ENCODE results near the gene GNB1.

Gene GNB1

DNA sequence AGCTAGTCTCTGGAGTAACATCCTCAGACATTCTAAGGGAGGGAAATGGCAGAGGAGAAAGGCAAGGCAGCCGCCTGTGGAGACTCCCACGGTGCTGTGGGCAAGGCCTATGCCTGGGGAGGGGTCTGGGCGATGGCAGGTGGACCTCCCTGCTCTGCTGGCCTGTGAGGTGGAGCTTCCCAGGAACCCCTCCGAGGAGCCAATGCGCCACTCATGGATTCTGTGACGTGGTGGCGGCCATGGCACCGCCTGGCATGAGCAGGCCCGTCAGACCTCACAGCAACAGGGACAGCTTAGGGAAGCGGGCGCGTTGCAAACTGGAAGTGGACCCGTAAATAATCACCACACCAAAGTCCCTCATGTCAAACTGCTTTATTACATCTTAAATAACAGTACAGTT lies 106.0 kb downstream of the GNB1 start:
- DNase-seq (ENCODE audit: low read depth, low spot score) = no peak

DNA sequence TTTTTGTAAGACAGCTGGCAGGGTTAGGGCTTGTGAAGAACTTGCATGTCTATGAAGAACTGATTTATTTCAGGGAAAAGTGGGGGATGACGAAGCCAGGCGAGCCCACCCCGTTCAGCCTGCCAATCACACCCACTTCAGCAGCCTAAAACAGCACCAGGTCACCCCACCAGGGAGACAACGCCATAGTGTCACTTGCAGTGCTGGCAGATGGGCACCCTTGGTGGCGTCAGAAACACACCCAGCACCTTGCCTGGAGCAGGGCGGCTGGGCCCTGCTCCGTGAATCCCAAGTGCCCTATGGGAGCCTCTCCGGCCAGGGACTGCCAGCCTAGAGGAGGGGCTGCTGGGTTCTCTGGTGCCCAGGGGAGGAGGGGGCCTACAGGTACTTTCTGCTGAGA lies 107.6 kb downstream of the GNB1 start:
- no peak for DNase-seq (ENCODE audit: low read depth, low spot score)

DNA sequence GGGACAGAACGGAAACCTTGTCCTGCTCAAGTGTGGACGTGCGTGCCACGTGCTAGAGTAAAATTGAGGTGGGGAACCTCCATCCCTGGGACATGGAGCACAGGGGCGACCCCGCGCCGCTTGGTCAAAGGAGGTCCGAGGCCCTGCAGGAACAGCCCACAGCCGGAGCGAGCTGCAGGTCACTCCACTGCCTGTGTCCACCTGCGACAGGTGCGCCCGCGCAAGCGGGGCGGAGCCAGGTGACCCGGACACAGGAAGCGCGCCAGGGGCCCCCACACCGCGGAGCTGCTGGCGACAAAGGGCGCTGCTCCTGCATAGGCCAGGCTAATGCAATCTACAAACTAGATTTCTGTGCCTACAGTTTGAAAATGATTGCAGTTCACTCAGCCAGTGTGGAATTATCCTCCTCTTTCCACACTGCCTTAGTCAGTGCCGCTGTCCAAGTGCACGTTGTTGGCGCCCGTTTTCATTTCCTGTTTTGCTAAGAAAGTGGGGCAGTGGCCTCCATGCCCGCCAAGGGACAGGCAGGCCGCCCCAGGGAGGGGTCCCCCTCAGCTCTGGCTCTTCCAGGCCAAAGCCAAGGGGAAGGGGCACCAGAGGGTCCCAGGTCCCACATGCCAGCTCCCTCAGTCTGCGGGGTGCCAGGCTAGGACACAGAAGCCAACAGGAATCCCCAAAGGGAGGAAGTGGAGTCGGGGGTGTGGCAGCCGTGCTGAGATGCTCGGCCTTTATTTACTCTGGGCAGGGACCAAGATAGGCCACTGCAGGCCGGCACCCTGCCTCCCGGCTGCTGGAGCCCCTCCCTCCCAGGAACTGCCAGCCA lies 108.3 kb downstream of the GNB1 start:
- DNase-seq (ENCODE audit: low read depth, low spot score) = no peak

GRCh38 chr1:1781526-1781903 lies 109.4 kb downstream of the GNB1 start:
- DNase-seq (ENCODE audit: low read depth, low spot score) = no peak

DNA sequence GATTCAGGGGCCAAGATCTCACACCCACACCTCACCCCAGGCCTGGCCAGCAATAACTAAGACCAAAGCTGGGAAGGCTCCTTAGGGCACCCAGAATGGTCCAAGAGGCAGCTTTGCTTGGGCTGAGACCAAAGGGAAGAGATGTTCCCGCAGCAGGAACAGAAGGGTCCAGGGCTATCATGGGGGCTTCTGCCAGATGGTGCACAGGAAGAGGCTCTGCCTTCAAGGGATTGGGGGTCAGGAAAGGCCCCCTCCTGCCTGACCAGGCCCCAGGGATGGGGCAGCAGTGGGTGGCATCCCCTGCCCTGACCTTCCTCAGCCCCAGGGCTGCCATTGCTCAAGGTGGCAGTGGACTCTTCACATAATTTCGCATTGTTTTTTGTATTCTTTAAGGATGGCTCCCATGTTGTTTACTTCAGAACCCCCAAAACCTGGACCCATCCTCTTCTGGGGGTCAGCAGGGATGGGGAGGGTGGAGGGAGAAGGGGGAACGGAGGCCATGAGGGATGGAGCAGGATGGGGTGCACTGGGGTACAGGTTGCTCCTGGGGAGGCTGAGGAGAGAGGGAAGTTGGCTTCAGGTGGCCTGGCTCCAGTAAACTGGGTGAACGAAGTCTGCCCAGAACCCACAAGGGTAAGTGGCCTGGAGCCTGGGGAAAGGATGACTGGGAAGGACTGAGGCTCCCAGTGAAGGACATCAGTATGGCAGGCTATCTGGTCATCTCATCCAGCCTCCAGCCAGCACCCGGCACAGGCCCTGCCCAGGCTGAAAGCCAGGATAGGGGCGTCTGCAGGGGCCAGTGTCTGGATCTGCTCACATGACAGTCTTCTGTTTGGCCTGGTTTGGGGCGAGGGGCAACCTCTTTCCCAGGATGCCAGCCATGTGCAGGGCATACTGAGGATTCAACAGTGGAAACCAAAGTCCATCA lies 110.0 kb downstream of the GNB1 start:
- DNase-seq (ENCODE audit: low read depth, low spot score) = no peak

DNA sequence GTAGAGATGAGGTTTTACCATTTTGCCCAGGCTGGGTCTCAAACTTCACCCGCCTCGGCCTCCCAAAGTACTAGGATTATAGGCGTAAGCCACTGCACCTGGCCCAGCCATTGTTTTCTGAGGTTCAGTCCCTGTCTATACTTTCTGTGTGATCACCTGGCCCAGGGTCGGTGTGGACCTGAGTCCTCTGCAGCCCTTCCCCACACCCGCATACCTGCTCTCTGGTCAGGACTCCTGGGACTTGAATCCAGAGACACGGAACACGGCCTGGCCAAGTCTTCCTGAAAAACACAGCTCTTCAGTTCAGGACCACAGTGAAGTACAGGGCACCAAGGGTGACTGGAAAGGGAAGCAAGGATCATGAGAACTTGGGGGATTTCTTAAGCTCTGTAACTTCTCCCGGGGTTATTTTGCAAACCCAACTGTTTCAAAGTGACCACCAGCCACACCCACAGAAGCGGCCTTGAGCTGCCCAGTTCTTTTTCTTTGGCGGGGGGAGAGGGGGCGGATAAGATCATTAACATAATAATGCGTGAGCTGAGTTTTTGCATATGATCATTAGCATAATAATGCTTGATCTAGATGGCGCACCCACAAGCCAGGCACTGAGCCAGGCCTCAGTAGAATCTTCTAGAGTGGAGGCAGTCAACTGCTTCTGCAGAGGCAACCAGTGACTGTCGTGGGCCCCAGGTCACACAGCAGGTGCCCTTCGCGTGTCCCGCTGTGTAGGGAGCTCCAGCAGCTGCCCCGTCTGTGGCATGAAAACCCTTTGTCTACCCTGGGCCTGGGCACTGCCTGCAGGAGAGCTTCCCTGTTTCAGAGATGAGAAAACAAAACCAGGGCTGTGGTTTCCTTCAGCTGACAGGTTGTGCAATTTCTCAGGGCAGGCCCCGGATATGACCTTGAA lies 110.9 kb downstream of the GNB1 start:
- DNase-seq (ENCODE audit: low read depth, low spot score) = no peak

GRCh38 chr1:1779320-1779675 lies 111.6 kb downstream of the GNB1 start:
- no peak for DNase-seq (ENCODE audit: low read depth, low spot score)

GRCh38 chr1:1778663-1779319 lies 112.1 kb downstream of the GNB1 start:
- DNase-seq (ENCODE audit: low read depth, low spot score) = no peak

GRCh38 chr1:1777950-1778662 lies 112.8 kb downstream of the GNB1 start, which contains the start of gene NADK:
NADK (minus strand) TSS chr1:1778470; CDS start chr1:1765406, 13,064 bp downstream.
- DNase-seq (ENCODE audit: low read depth, low spot score) = no peak

DNA sequence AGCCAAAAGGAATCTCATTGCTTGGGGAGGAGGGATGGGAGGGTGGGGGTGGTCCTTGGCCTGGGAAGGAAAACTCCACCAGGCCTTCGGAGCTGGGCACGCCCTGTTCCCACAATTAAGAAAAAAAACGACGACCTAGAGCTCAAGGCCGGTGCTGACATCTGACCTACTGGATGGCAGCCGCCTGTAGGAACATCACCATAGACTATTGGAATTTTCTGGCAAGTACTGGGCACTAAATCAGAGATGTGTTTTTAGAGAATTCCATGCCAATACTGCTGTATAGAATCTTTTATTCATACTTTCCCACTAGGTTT lies 113.3 kb downstream of the GNB1 start:
- no peak for DNase-seq (ENCODE audit: low read depth, low spot score)

GRCh38 chr1:1776672-1777582 lies 114.0 kb downstream of the GNB1 start:
- no peak for DNase-seq (ENCODE audit: low read depth, low spot score)

GRCh38 chr1:1775327-1776226 lies 115.3 kb downstream of the GNB1 start:
- no peak for DNase-seq (ENCODE audit: low read depth, low spot score)

DNA sequence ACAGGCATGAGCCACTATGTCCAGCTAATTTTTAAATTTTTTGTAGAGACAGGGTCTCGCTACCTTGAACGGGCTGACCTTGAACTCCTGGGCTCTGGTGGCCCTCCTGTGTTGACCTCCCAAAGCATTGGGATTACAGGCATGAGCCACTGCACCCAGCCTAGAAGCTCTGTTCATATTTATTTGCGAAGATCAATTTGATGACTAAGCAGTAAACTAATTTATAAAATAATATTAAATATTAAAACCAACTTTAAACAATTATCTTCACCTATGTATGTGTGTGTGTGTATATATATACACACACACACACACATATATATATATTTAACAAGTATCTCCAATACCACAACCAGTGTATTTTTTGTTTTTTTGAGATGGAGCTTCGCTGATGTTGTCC lies 117.0 kb downstream of the GNB1 start:
- DNase-seq (ENCODE audit: low read depth, low spot score) = no peak

GRCh38 chr1:1771096-1771495 lies 119.8 kb downstream of the GNB1 start:
- no peak for DNase-seq (ENCODE audit: low read depth, low spot score)

DNA sequence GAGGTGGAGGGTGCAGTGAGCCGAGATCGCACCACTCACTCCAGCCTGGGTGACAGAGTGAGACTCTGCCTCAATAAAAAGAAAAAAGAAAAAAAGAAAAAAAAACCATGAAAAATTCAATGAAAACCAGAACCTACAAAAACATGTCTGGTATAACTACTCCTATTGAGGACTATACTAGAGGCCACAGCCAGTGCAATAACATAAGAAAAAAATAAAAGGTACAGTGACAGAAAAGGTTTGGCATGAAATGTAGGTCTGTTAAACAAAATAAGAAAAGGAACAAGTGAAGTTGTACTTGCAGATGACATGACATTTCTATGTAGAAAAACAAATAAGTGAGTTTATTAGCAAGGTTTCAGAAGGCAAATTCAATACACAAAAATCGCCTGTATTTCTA lies 120.8 kb downstream of the GNB1 start:
- DNase-seq (ENCODE audit: low read depth, low spot score) = no peak

DNA sequence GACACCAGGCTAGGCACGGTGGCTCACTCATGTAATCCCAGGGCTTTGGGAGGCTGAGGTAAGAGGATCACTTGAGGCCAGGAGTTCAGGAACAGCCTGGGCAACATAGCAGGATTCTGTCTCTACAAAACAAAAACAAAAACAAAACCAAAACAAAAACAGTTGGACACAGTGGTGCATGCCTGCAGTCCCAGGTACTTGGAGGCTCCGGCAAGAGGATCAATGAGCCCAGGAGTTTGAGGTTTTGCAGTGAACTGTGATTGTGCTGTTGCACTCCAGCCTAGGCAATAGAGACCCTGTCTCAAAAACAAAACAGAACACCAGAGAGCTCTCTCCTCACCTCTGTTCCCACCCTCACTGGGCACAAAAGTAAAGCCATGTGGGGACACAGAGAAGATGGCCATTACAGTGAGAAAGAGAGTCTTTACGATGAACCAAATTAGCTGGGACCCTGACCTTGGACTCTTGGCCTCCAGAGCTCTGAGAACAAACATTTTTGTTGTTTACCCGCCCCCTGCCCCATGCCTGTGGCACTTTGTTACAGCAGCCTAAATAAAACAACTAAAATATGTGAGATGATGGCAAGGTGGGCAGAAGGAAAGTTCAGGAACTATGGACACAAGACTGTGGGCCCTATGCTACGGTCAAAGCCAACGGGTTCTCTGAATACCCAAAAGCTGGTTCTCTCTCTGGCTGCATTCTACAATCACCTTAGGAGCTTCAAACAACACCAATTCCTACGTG lies 122.5 kb downstream of the GNB1 start:
- DNase-seq (ENCODE audit: low read depth, low spot score) = no peak

GRCh38 chr1:1764876-1765470 lies 125.9 kb downstream of the GNB1 start:
- no peak for DNase-seq (ENCODE audit: low read depth, low spot score)

Data from smooth muscle cell of the brain vasculature (primary cell).